MM.1S (cell line): Measurements from ENCODE around the gene SPECC1L.

ENCODE experiments used
- DNase-seq: peaks from one replicate; pipeline ENCODE4 v3.0.0-alpha.2; 2015
- H2AFZ ChIP-seq: fragments of 300-600 bp; sonication (generic); 2 replicates; pipeline ENCODE4 v1.6.0; 2016; ENCODE audit warnings: antibody characterized with exemption, low read length
- H3F3A ChIP-seq: fragments of 300-600 bp; sonication (generic); 2 replicates; pipeline ENCODE4 v1.6.1; 2016; ENCODE audit warnings: mild to moderate bottlenecking, antibody characterized with exemption, low read length, moderate library complexity, mixed read lengths; ENCODE audit not compliant: insufficient read depth
- H3K27ac ChIP-seq: fragments of 300-600 bp; sonication (generic); 2 replicates; pipeline ENCODE4 v1.5.1; 2016; ENCODE audit warnings: mild to moderate bottlenecking, low read length
- H3K27me3 ChIP-seq: fragments of 300-600 bp; sonication (generic); replicated peaks from 2 replicates; pipeline ENCODE4 v1.6.0; 2016; ENCODE audit warnings: low read length; ENCODE audit not compliant: insufficient read depth
- H3K36me3 ChIP-seq: fragments of 300-600 bp; sonication (generic); replicated peaks from 2 replicates; pipeline ENCODE4 v1.6.1; 2016; ENCODE audit warnings: mild to moderate bottlenecking, low read length, mixed read lengths; ENCODE audit not compliant: insufficient read depth
- H3K4me1 ChIP-seq: fragments of 300-600 bp; sonication (generic); 2 replicates; pipeline ENCODE4 v1.6.1; 2016; ENCODE audit warnings: low read length, mixed read lengths
- H3K4me2 ChIP-seq: fragments of 300-600 bp; sonication (generic); 2 replicates; pipeline ENCODE4 v1.6.0; 2016; ENCODE audit warnings: low read depth, low read length
- H3K4me3 ChIP-seq: fragments of 300-600 bp; sonication (generic); 2 replicates; pipeline ENCODE4 v1.5.1; 2016; ENCODE audit warnings: low read length, mixed read lengths
- H3K79me2 ChIP-seq: fragments of 300-600 bp; sonication (generic); 2 replicates; pipeline ENCODE4 v1.6.1; 2016; ENCODE audit warnings: mixed run types, low read length, mixed read lengths
- H3K9ac ChIP-seq: fragments of 300-600 bp; sonication (generic); 2 replicates; pipeline ENCODE4 v1.6.1; 2016; ENCODE audit warnings: low read length, mixed read lengths
- H3K9me2 ChIP-seq: fragments of 300-600 bp; sonication (generic); replicated peaks from 2 replicates; pipeline ENCODE4 v1.6.1; 2016; ENCODE audit warnings: mild to moderate bottlenecking, low read length, mixed read lengths; ENCODE audit not compliant: insufficient read depth
- H3K9me3 ChIP-seq: fragments of 300-600 bp; sonication (generic); replicated peaks from 2 replicates; pipeline ENCODE4 v1.6.1; 2016; ENCODE audit warnings: mild to moderate bottlenecking, low read length, mixed read lengths; ENCODE audit not compliant: insufficient read depth
- H4K20me1 ChIP-seq: fragments of 300-600 bp; sonication (generic); 2 replicates; pipeline ENCODE4 v1.6.1; 2016; ENCODE audit warnings: mild to moderate bottlenecking, low read length, moderate library complexity, mixed read lengths; ENCODE audit not compliant: insufficient read depth
- CTCF ChIP-seq: fragments of 300-600 bp; sonication (generic); IDR thresholded peaks from 2 replicates; pipeline ENCODE4 v1.5.1; 2016; ENCODE audit warnings: antibody characterized with exemption, low read length, mixed read lengths
- EZH2 ChIP-seq: fragments of 300-600 bp; sonication (generic); optimal IDR thresholded peaks from 2 replicates; pipeline ENCODE3; 2017; ENCODE audit warnings: low read depth, mild to moderate bottlenecking, antibody characterized with exemption, low read length, mixed read lengths
- EZH2phosphoT487 ChIP-seq: fragments of 300-600 bp; sonication (generic); IDR thresholded peaks from 2 replicates; pipeline ENCODE4 v1.6.1; 2018; ENCODE audit warnings: antibody characterized with exemption, low read length

SPECC1L gene

GRCh38 chr22:24355574-24355973 is 84.9 kb downstream of the SPECC1L start:
- no peaks in the 10 kb centered on the region for H3K4me1 ChIP-seq
- H3K9me2 ChIP-seq, result no peaks in the 10 kb centered on the region
- H3K9ac ChIP-seq, result no peak overlapping the region
- no peak for DNase-seq
- no peaks in the 10 kb centered on the region for H3K27me3 ChIP-seq
- TF ChIP-seq EZH2phosphoT487, result no peak
- no peak for TF ChIP-seq CTCF
- H3F3A ChIP-seq, result no peaks in the 10 kb centered on the region
- H3K9me3 ChIP-seq, result no peaks in the 10 kb centered on the region
- no peak overlapping the region for H3K27ac ChIP-seq
- no peak overlapping the region for H2AFZ ChIP-seq
- H4K20me1 ChIP-seq, result no peaks in the 10 kb centered on the region
- H3K79me2 ChIP-seq, result no peaks in the 10 kb centered on the region
- H3K4me3 ChIP-seq, result no peak overlapping the region
- no peak overlapping the region for H3K4me2 ChIP-seq
- 0 out of 2 replicates have a peak, but pooled peaks cover 3% of the 10 kb centered on the region for H3K36me3 ChIP-seq

- Histone ChIP-seq H3K9me2 (no peaks in the 10 kb centered on the region), H3K4me2 (no peak overlapping the region), H3K4me1 (no peaks in the 10 kb centered on the region), H3K9me3 (no peaks in the 10 kb centered on the region), H3K9ac (no peak overlapping the region), H3K27ac (no peak overlapping the region), H3K79me2 (no peaks in the 10 kb centered on the region), H4K20me1 (no peaks in the 10 kb centered on the region), H2AFZ (no peak overlapping the region), H3F3A (no peaks in the 10 kb centered on the region), H3K36me3 (0 out of 2 replicates have a peak, but pooled peaks cover 3% of the 10 kb centered on the region), H3K27me3 (no peaks in the 10 kb centered on the region), H3K4me3 (no peak overlapping the region)
- TF ChIP-seq CTCF, result no peak
- TF ChIP-seq EZH2phosphoT487, result no peak
- no peak for TF ChIP-seq EZH2
- no peak for DNase-seq
These were observed 86.9 kb downstream of the SPECC1L start for GRCh38 chr22:24357547-24357946.

- no peak overlapping the region for H3K9ac ChIP-seq
- no peaks in the 10 kb centered on the region for H3F3A ChIP-seq
- H3K4me1 ChIP-seq, result no peaks in the 10 kb centered on the region
- H3K27ac ChIP-seq, result no peak overlapping the region
- no peak overlapping the region for H2AFZ ChIP-seq
- no peaks in the 10 kb centered on the region for H4K20me1 ChIP-seq
- H3K4me2 ChIP-seq, result no peak overlapping the region
- no peak for DNase-seq
- H3K79me2 ChIP-seq, result no peaks in the 10 kb centered on the region
- no peaks in the 10 kb centered on the region for H3K27me3 ChIP-seq
- H3K9me2 ChIP-seq, result no peaks in the 10 kb centered on the region
- TF ChIP-seq EZH2 (no peak), EZH2phosphoT487 (no peak), CTCF (no peak)
- H3K9me3 ChIP-seq, result no peaks in the 10 kb centered on the region
- no peak overlapping the region for H3K4me3 ChIP-seq
- peaks cover 3% of the 10 kb centered on the region; the same call in 1 of the 2 replicates for H3K36me3 ChIP-seq
These were observed 87.6 kb downstream of the SPECC1L start for GRCh38 chr22:24358105-24358836.
